Measurements from ENCODE around the gene KRTAP12-2.
"Not testable (repeated sequence)": the region's sequence is repeated elsewhere in the genome, so short reads cannot be mapped to it uniquely, and the experiment has no call there.

KRTAP12-2 gene

GRCh38 chr21:44695641-44696040 is 28.9 kb upstream of the KRTAP12-2 start:
- TF ChIP-seq CTCF (IDR thresholded peaks at IDR 0.05; ENCODE audit: insufficient read depth, low read depth, low read length, missing control alignments): no peak
- no peak overlapping the region for H3K4me3 ChIP-seq (ENCODE audit: low read length)
- no peak for DNase-seq (ENCODE audit: low read depth)

GRCh38 chr21:44695184-44695583 is 28.5 kb upstream of the KRTAP12-2 start:
- TF ChIP-seq CTCF (IDR thresholded peaks at IDR 0.05; ENCODE audit: insufficient read depth, low read depth, low read length, missing control alignments): no peak
- DNase-seq (ENCODE audit: low read depth): no peak
- H3K4me3 ChIP-seq (ENCODE audit: low read length): no peak overlapping the region

- H3K4me3 ChIP-seq (ENCODE audit: low read length): no peak overlapping the region
- TF ChIP-seq CTCF (IDR thresholded peaks at IDR 0.05; ENCODE audit: insufficient read depth, low read depth, low read length, missing control alignments): no peak
- DNase-seq (ENCODE audit: low read depth): no peak
These were observed 28.0 kb upstream of the KRTAP12-2 start for GRCh38 chr21:44694776-44695175.

- no peak for DNase-seq (ENCODE audit: low read depth)
- H3K4me3 ChIP-seq (ENCODE audit: low read length): no peak overlapping the region
- no peak for TF ChIP-seq CTCF (IDR thresholded peaks at IDR 0.05; ENCODE audit: insufficient read depth, low read depth, low read length, missing control alignments)
These were observed 26.2 kb upstream of the KRTAP12-2 start for GRCh38 chr21:44692798-44693512.

- no peak for TF ChIP-seq CTCF (IDR thresholded peaks at IDR 0.05; ENCODE audit: insufficient read depth, low read depth, low read length, missing control alignments)
- DNase-seq (ENCODE audit: low read depth): no peak
- no peak overlapping the region for H3K4me3 ChIP-seq (ENCODE audit: low read length)
These were observed 25.0 kb upstream of the KRTAP12-2 start for GRCh38 chr21:44691686-44692085.

GRCh38 chr21:44689740-44690139 is 23.0 kb upstream of the KRTAP12-2 start:
- not testable (repeated sequence) for DNase-seq (ENCODE audit: low read depth)

GRCh38 chr21:44687671-44688070 is 20.9 kb upstream of the KRTAP12-2 start:
- DNase-seq (ENCODE audit: low read depth): no peak
- no peak overlapping the region for H3K4me3 ChIP-seq (ENCODE audit: low read length)
- no peak for TF ChIP-seq CTCF (IDR thresholded peaks at IDR 0.05; ENCODE audit: insufficient read depth, low read depth, low read length, missing control alignments)

More at GRCh38 chr21:44689740-44690139, 23.0 kb upstream of the KRTAP12-2 start:
- H3K4me3 ChIP-seq (ENCODE audit: low read length): not testable (repeated sequence)
